Stimulated activated naive CD8-positive, alpha-beta T cell treated with anti-CD3 and anti-CD28 coated beads, Interleukin-15, Interleukin-2, amounts not matched to agents 100 ng/mL and 50 ng/mL, for 24 hours (primary cell): ENCODE measurements around the gene TM9SF3.
"Not testable (repeated sequence)": the region's sequence is repeated elsewhere in the genome, so short reads cannot be mapped to it uniquely, and the experiment has no call there.

ENCODE experiments used
- H3K27ac Mint-ChIP-seq: one replicate; pipeline ENCODE4 v1.8.0; 2021; ENCODE audit warnings: mild to moderate bottlenecking, mixed read lengths
- H3K27me3 Mint-ChIP-seq: one replicate; pipeline ENCODE4 v1.8.0; 2021; ENCODE audit warnings: mixed read lengths
- H3K36me3 Mint-ChIP-seq: one replicate; pipeline ENCODE4 v1.8.0; 2021; ENCODE audit warnings: low read depth, mixed read lengths
- H3K4me1 Mint-ChIP-seq: one replicate; pipeline ENCODE4 v1.8.0; 2021; ENCODE audit warnings: low read depth, mixed read lengths
- H3K4me3 Mint-ChIP-seq: one replicate; pipeline ENCODE4 v1.8.0; 2021; ENCODE audit warnings: mild to moderate bottlenecking, mixed read lengths
- H3K9me3 Mint-ChIP-seq: one replicate; pipeline ENCODE4 v1.8.0; 2021; ENCODE audit warnings: mixed read lengths

TM9SF3 gene

DNA sequence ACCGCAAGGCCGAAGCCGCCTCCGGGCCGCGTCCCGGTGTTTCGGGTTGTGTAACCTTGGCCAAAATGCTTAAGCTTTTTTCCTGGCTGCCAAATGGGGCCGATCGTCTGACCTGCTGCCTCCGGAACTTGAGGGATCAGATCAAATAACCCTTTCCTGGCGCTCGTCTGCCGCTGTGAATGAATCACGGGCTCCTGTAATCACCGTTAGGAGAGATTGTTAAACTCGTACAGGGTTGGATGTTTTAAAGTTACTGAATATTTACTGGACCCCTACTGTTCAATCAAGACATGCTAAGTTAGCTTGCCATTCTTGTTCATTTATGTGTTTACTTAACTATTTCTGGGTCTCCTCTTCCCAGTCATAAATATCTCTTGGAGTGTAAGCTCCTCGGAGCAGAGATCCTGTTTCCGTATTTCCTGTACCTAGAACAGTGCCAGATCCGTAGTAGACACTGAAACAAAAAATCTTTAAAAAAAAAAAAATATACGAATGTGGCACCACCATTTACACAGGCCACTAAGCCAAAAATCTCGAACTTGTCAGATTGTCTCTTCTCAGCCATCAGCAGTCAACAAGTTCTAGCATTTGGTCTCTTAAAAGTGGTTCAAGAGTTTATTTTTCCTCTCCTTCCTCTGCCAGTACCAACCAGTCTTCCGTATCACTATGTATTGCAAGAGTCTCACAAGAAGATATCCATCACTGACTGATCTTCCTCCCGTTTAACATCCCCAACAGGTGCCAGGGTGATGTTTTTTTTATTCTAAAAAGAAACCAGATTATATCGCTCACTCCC lies 650 bp upstream of the TM9SF3 start:
- Mint-ChIP-seq H3K27me3 (no peaks in the 10 kb centered on the region), H3K36me3 (peaks cover 18% of the 10 kb centered on the region), H3K9me3 (no peaks in the 10 kb centered on the region), H3K4me1 (peaks cover 34% of the 10 kb centered on the region), H3K27ac (no peak overlapping the region), H3K4me3 (no peak overlapping the region)

DNA sequence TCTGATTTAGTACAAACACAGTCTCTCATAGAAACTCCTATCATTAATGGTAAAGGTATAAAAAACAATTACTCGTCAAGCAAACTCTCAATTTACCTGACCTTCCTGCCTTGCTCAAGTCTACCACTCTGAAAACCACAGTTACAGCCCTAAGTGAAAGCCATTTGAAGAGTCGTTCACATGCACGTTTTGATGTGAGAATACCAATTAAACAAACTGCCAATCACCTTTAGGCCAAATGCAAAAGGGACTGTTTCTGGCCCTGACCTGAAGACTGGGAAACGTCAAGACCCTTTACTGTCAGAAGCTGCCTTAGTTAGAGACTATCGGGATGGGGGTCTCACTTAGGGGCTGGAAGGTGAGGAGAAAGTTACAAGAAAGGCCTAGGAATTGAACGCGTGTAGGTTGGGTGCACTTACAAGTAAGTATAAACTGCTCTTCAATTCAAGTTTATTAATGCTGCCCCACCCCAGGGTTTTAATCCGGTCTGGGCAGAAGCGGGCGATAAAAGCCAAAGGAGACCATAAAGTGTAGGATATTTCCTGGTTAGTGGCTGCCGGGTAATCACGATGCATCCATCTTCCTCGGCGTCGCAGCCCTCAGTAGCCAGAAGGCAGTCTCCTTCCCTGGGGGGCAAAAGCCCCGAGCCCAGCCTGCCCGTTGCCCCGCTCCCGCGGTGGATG lies 935 bp downstream of the TM9SF3 start:
- Mint-ChIP-seq H3K27me3 (no peaks in the 10 kb centered on the region), H3K9me3 (no peaks in the 10 kb centered on the region), H3K36me3 (peaks cover 12% of the 10 kb centered on the region), H3K27ac (peak overlapping the region; percentile 88), H3K4me3 (peak overlapping the region; percentile 93), H3K4me1 (peaks cover 50% of the 10 kb centered on the region)

DNA sequence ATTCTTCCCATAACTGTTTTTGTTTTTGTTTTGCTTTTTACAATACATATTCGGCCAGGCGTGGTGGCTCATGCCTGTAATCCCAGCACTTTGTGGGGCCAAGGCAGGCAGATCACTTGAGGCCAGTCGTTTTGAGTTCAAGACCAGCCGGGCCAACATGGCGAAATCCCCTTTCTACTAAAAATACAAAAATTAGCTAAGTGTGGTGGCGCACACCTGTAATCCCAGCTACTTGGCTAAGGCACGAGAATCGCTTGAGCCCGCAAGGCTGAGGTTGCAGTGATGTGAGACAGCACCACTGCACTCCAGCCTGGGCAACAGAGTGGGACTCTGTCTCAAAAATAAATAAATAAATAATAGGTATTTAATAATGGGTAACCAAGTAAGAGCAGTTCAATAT lies 2.3 kb downstream of the TM9SF3 start:
- Mint-ChIP-seq H3K4me1 (peaks cover 58% of the 10 kb centered on the region), H3K27me3 (no peaks in the 10 kb centered on the region), H3K9me3 (no peaks in the 10 kb centered on the region), H3K4me3 (peak overlapping the region; percentile 20), H3K27ac (no peak overlapping the region), H3K36me3 (peaks cover 16% of the 10 kb centered on the region)

DNA sequence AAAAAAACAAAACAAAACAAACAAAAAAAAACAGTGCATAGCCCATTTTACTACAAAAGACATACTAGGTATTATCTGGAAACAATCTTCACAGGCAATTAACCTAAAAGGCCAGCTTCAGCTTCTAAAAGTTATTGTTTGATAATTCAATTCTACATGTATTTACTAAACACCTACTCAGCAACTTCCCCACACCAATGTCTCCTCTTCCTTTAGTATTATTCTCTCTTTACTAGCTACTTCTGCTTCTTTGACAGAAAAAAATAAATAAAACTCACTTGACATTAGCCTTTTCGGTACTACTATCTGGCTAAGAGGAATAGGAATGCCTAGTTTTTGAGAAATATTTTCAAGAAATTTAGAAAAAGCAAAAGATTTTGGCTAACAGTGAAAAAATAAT lies 2.8 kb downstream of the TM9SF3 start:
- peaks cover 16% of the 10 kb centered on the region for H3K36me3 Mint-ChIP-seq
- H3K27ac Mint-ChIP-seq: no peak overlapping the region
- H3K9me3 Mint-ChIP-seq: no peaks in the 10 kb centered on the region
- no peaks in the 10 kb centered on the region for H3K27me3 Mint-ChIP-seq
- peaks cover 59% of the 10 kb centered on the region for H3K4me1 Mint-ChIP-seq
- peak overlapping the region; percentile 20 for H3K4me3 Mint-ChIP-seq

DNA sequence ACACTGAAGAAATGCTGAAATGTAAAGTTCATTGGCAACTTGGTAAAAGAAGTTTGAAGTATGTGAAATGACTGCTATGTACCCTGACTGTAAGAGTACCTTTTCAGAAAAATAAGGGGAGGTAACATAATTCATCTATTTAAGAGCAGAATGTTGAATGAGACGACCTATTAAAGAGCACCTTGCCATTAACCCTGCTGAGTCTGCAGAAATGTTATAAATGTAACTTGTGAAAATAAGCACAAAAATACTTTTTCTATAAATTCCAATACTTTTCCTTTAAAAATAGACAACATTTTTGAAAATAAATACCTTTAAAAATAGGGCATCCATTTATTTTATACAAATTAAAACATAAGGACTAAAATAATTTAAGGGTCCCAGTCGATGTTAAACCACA lies 7.7 kb downstream of the TM9SF3 start:
- Mint-ChIP-seq H3K36me3 (peaks cover 37% of the 10 kb centered on the region), H3K9me3 (no peaks in the 10 kb centered on the region), H3K4me3 (no peak overlapping the region), H3K27ac (no peak overlapping the region), H3K27me3 (no peaks in the 10 kb centered on the region), H3K4me1 (peaks cover 73% of the 10 kb centered on the region)

DNA sequence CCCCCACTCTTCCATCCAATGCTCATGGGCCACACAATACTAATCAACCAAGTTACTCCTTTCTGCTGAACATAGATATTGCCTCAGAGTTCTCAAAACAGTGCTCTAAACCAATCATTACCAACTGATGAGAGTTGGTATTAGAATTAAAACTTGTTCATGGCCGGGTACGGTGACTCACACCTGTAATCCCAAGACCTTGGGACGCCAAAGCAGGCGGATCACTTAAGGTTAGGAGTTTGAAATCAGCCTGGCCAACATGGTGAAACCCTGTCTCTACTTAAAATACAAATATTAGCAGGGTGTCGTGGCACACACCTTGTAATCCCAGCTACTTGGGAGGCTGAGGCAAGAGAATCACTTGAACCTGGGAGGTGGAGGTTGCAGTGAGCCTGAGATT lies 8.2 kb downstream of the TM9SF3 start:
- Mint-ChIP-seq H3K36me3 (peaks cover 39% of the 10 kb centered on the region), H3K9me3 (no peaks in the 10 kb centered on the region), H3K27me3 (no peaks in the 10 kb centered on the region), H3K4me3 (no peak overlapping the region), H3K27ac (no peak overlapping the region), H3K4me1 (peaks cover 73% of the 10 kb centered on the region)

DNA sequence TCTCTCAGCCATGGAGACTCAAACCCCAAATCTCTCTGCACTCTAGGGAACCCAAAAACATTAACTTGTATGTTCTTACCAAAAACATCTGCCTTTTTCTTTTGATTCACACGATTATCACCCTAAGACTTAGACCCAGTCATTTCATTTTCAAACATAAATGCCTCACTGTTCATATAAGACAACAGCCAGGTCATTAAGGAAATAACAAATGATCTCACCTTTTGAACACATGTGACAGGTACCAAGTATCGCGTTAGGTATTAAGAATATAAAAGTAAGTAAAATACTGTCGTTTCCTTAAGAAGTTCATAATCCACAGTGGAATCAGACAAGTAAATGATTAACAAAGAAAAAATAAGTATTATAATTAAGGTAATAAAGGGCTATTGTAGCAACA lies 8.8 kb downstream of the TM9SF3 start:
- H3K27ac Mint-ChIP-seq: no peak overlapping the region
- H3K4me3 Mint-ChIP-seq: no peak overlapping the region

DNA sequence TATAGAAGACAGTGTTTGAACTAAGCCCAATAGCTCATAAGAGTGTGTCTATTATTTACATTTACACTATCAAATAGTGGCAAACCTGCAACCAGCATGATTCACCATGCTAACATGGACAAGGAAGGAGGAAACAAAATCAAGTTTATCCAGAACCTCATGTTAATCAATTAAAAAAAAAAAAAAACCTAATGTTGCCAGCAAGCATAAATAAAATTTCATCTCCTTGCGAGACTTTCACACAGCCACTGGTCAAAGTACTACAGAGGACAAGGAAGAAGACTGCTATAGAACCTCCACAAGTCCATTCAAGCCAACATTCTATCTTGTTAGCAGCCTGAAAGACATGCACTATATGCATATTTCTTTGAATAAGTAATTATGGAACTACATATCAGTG lies 9.7 kb downstream of the TM9SF3 start:
- Mint-ChIP-seq H3K4me1 (peaks cover 64% of the 10 kb centered on the region), H3K9me3 (no peaks in the 10 kb centered on the region), H3K36me3 (peaks cover 45% of the 10 kb centered on the region), H3K4me3 (no peak overlapping the region), H3K27me3 (no peaks in the 10 kb centered on the region), H3K27ac (no peak overlapping the region)

More for the DNA sequence above, 8.8 kb downstream of the TM9SF3 start:
- Mint-ChIP-seq H3K36me3 (peaks cover 43% of the 10 kb centered on the region), H3K27me3 (no peaks in the 10 kb centered on the region), H3K4me1 (peaks cover 70% of the 10 kb centered on the region), H3K9me3 (no peaks in the 10 kb centered on the region)

DNA sequence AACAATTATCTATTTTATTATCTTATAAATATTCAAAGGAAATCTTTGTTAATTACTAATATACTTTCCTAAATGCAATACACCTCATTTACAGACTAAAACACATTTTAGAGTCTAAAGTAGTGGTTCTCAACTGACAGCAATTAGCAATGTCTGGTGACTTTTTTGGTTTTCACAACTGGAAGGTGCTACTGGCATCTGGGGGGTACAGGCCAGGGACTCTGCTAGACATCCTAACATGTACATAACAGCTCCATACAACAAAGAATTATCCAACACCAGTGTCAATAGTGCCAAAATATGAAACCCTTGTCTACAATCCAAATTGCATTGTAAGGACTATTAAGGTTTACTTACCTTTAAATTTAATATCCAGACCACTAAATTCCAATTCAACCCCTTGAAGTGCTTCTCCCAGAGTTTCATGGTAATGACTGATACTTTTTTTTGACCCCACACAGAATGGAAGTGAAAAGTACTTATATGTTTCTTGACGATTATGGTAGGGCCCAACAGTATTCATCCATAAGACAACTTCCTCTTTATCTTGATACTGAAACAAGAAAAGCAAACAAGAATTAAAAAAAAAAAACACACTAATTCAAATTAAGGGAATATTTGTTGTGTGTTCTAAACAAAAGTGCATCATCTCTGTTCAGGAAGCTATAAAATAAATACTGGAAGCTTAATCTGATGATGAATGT lies 10.4 kb downstream of the TM9SF3 start:
- Mint-ChIP-seq H3K4me3 (no peak overlapping the region), H3K27me3 (no peaks in the 10 kb centered on the region), H3K4me1 (peaks cover 59% of the 10 kb centered on the region), H3K36me3 (peaks cover 52% of the 10 kb centered on the region), H3K9me3 (no peaks in the 10 kb centered on the region), H3K27ac (no peak overlapping the region)

DNA sequence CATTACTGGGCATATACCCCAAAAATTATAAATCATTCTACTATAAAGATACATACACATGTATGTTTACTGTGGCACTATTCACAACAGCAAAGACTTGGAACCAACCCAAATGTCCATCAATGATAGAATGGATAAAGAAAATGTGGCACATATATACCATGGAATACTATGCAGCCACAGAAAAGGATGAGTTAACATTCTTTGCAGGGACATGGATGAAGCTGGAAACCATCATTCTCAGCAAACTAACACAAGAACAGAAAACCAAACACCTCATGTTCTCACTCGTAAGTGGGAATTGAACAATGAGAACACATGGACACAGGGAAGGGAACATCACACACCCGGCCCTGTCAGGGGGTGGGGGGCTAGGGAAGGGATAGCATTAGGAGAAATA lies 12.2 kb downstream of the TM9SF3 start:
- H3K9me3 Mint-ChIP-seq, H3K4me3 Mint-ChIP-seq, H3K27me3 Mint-ChIP-seq, H3K27ac Mint-ChIP-seq: not testable (repeated sequence)
- H3K36me3 Mint-ChIP-seq: peaks cover 59% of the 10 kb centered on the region
- H3K4me1 Mint-ChIP-seq: peaks cover 46% of the 10 kb centered on the region

DNA sequence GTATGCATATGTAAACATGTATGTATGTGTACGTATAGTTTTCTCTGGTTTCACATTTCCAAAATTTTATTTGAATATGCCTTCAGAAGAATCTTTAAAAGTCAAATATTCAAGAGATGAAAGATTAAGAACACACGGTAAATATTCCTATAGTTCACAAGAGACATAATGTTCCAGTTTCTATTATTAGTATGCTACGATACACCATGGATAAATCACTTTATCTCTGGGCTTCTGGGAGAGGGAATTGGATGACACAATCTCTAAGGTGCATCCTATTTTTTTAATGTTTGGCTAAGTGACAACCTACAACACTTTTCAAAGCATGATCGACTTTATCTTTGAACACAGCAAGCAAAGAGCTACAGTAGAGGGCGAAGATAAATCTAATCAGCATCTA lies 13.8 kb downstream of the TM9SF3 start:
- peaks cover 46% of the 10 kb centered on the region for H3K4me1 Mint-ChIP-seq
- H3K27me3 Mint-ChIP-seq: no peaks in the 10 kb centered on the region
- peaks cover 64% of the 10 kb centered on the region for H3K36me3 Mint-ChIP-seq
- H3K4me3 Mint-ChIP-seq: no peak overlapping the region
- no peaks in the 10 kb centered on the region for H3K9me3 Mint-ChIP-seq
- no peak overlapping the region for H3K27ac Mint-ChIP-seq

DNA sequence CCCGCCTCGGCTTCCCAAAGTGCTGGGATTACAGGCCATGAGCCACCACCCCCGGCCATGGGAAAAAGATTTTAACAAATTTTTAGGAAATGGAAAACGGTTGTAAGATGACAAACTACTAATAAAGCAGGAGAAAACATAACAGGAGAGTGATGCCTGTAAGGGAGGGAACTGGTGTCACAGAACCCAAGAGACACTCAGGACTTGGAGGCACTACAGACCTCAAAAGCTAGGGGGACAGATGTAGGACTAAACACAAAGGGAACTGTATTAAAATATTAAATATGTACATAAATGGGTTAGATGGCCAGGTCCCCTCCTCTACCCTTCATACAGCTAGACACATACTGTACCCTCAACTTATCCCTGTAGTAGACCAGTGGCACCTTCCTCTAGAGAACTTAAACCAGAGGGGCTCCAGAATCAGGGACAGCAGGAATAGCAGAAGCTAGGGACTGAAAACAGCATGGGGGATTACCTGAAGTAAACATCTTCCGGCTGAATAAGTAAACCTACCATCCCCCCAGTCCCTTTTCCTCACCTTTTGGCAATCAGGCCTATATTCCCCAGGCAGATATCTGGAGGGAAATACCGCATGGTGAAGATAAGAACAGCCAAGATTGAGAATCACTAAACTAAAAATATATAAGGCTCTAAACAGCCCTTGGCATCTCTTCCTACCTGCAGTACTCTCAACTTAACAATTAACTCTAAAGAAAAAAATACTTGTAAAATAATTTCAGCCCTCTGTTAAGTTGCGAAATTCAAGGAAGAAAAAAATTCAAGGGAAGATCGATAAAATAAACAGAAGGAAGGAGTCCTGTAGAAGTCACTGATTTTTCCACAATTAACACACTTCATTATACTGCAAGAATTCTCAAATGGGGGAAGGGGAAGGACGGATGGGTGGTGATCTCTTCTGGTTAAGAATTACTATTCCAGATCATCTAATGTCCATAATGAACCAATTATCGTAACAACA lies 15.5 kb downstream of the TM9SF3 start:
- Mint-ChIP-seq H3K9me3 (no peaks in the 10 kb centered on the region), H3K4me3 (no peak overlapping the region), H3K36me3 (peaks cover 66% of the 10 kb centered on the region), H3K27me3 (no peaks in the 10 kb centered on the region), H3K4me1 (peaks cover 44% of the 10 kb centered on the region), H3K27ac (no peak overlapping the region)

DNA sequence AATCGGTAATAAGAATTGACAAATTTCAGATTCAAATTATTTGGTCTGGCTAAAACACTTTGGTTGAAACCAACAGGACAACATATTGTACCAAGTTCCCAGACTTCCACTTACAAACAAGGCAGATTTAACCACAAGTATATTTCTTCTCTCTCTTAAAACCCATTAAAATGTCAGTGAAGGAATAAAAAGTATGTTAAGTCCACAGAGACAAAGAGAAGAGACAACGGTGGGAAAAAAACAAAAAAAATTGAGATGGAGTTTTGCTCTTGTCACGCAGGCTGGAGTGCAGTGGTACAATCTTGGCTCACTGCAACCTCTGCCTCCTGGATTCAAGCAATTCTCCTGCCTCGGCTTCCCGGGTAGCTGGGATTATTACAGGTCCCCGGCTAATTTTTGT lies 16.3 kb downstream of the TM9SF3 start:
- peaks cover 62% of the 10 kb centered on the region for H3K36me3 Mint-ChIP-seq
- H3K9me3 Mint-ChIP-seq: no peaks in the 10 kb centered on the region
- H3K4me3 Mint-ChIP-seq: no peak overlapping the region
- H3K4me1 Mint-ChIP-seq: peaks cover 51% of the 10 kb centered on the region
- H3K27me3 Mint-ChIP-seq: no peaks in the 10 kb centered on the region
- no peak overlapping the region for H3K27ac Mint-ChIP-seq

DNA sequence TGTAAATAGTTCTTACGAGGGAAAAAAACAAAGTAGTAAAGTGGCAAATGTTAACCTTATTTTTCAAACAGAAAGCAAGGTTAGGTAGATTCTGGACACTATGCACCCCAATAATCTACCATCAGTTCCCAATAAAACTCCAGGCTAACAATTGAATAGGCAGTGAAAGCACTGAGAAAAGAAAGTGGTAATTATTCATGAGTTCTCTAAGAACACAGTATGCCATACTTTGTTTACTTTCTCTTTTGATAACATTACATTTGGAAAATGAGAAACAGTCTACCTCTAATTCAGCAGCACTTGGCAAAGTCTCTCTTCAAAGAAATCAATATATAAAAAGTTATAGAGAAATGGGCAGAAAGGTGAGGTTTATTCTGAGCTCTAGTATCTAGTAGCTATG lies 18.4 kb downstream of the TM9SF3 start:
- Mint-ChIP-seq H3K4me1 (peaks cover 45% of the 10 kb centered on the region), H3K4me3 (no peak overlapping the region), H3K36me3 (peaks cover 59% of the 10 kb centered on the region), H3K27me3 (no peaks in the 10 kb centered on the region), H3K9me3 (no peaks in the 10 kb centered on the region), H3K27ac (no peak overlapping the region)
